Activated CD4-positive, alpha-beta T cell treated with anti-CD3 and anti-CD28 coated beads, Interleukin-10, Interleukin-2, amounts not matched to agents 100 ng/mL and 50 ng/mL, durations not matched to agents 16 hours and 8 hours (primary cell): ENCODE results near the gene LRIG1.

ENCODE experiments used
- DNase-seq: peaks from one replicate; pipeline ENCODE4 v3.0.0-alpha.2; 2020

Gene LRIG1

GRCh38 chr3:66502245-66502874, 1.5 kb upstream of the LRIG1 start:
- DNase-seq, result no peak

GRCh38 chr3:66501483-66502244, 842 bp upstream of the LRIG1 start:
- DNase-seq, result no peak

GRCh38 chr3:66499881-66500575, 794 bp downstream of the LRIG1 start:
- peak; percentile 42 for DNase-seq

- DNase-seq, result no peak
Measured at GRCh38 chr3:66498687-66499621, 1.9 kb downstream of the LRIG1 start.

- no peak for DNase-seq
Measured at GRCh38 chr3:66497985-66498671, 2.7 kb downstream of the LRIG1 start.

GRCh38 chr3:66497288-66497984, 3.4 kb downstream of the LRIG1 start:
- no peak for DNase-seq

- no peak for DNase-seq
Measured at GRCh38 chr3:66496746-66497145, 4.1 kb downstream of the LRIG1 start.

- no peak for DNase-seq
Measured at GRCh38 chr3:66496301-66496700, 4.5 kb downstream of the LRIG1 start.

- no peak for DNase-seq
Measured at GRCh38 chr3:66495668-66496045, 5.2 kb downstream of the LRIG1 start.

GRCh38 chr3:66494959-66495667, 5.7 kb downstream of the LRIG1 start:
- no peak for DNase-seq

GRCh38 chr3:66493458-66494099, 7.2 kb downstream of the LRIG1 start:
- no peak for DNase-seq

GRCh38 chr3:66492672-66493071, 8.2 kb downstream of the LRIG1 start:
- no peak for DNase-seq

- no peak for DNase-seq
Measured at GRCh38 chr3:66492071-66492470, 8.8 kb downstream of the LRIG1 start.

- DNase-seq, result no peak
Measured at GRCh38 chr3:66490984-66491383, 9.8 kb downstream of the LRIG1 start.

GRCh38 chr3:66490214-66490613, 10.6 kb downstream of the LRIG1 start:
- DNase-seq, result peak; percentile 80

GRCh38 chr3:66489581-66489980, 11.2 kb downstream of the LRIG1 start:
- peak; percentile 59 for DNase-seq

- DNase-seq, result no peak
Measured at GRCh38 chr3:66489115-66489514, 11.7 kb downstream of the LRIG1 start.

- DNase-seq, result peak; percentile 32
Measured at GRCh38 chr3:66488492-66488891, 12.3 kb downstream of the LRIG1 start.

- no peak for DNase-seq
Measured at GRCh38 chr3:66487465-66487864, 13.4 kb downstream of the LRIG1 start.

GRCh38 chr3:66486646-66487045, 14.2 kb downstream of the LRIG1 start:
- DNase-seq, result no peak
